Anterior cingulate cortex (tissue), 58 donors: ENCODE data around the gene MORN1.
A peak's percentile ranks its signal among the peaks of the same experiment; 100 is the strongest.

Experiments used
- DNase-seq, 58 donors: peaks; one replicate each; lab custom pipeline; 2025; lab: John Stamatoyannopoulos, UW

The MORN1 gene

GRCh38 chr1:2312515-2313301, 78.6 kb downstream of the MORN1 start:
- peak in 18 of 58 donors; percentile 17 to 65 (median 40) for DNase-seq

DNA sequence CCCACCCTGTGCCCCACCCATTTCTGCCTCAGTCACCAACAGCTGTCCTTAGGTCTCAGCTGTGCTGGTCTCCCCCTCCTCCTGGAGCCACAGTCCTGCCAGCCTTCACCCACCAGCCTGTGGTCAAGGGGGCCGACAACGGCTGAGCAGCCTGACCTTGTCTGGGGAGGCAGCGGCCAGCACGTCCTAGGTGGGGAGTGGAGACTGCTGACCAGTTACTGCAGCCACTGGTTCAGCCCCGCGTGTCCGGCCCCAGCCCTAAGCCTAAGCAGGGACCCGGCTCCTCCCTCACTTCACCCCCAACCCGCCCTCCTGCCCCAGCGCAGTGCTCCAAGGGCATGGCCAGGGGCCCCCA, 79.2 kb downstream of the MORN1 start:
- DNase-seq, result no peak

DNA sequence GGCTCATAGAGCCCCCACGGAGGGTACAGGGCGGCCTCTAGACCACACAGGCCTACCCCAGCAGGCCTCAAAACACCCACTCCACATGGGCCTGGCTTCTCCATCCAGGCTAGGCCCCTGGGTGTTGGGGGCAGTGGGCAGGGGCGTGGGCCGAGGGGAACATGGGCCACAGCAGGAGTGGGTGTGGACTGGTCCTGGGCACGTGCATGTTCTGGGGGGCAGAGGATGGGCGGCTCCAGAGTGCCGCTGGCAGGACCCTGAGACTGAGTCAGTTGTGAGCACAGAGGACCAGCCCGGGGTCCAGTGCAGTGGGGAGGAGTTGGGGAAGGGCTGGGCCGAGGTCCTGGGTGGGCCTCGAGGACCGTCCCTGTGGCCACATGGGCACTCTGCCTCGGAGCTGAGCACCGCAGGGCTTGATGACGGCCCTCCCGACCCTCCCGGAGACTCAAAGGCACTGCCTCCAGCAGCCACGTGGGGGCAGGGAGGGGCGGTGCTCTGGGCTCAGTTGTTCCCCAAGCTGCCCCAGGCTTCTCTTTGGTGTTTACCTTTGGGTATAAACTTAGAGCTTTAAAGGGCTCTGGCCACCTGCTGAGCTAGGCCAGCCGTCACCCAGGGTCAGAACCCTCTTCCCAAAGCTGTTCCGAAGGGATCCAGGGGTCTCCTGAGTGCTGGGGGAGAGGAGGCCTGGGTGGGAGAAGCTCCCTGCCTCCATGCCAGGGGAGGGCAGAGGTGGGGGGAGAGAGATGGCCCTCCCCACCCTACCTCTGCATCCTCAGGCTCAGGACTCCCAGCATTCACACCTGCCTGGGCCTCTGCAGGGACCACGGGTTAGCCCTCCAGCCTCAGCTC, 79.9 kb downstream of the MORN1 start:
- peak in 10 of 58 donors; percentile 11 to 52 (median 28) for DNase-seq

DNA sequence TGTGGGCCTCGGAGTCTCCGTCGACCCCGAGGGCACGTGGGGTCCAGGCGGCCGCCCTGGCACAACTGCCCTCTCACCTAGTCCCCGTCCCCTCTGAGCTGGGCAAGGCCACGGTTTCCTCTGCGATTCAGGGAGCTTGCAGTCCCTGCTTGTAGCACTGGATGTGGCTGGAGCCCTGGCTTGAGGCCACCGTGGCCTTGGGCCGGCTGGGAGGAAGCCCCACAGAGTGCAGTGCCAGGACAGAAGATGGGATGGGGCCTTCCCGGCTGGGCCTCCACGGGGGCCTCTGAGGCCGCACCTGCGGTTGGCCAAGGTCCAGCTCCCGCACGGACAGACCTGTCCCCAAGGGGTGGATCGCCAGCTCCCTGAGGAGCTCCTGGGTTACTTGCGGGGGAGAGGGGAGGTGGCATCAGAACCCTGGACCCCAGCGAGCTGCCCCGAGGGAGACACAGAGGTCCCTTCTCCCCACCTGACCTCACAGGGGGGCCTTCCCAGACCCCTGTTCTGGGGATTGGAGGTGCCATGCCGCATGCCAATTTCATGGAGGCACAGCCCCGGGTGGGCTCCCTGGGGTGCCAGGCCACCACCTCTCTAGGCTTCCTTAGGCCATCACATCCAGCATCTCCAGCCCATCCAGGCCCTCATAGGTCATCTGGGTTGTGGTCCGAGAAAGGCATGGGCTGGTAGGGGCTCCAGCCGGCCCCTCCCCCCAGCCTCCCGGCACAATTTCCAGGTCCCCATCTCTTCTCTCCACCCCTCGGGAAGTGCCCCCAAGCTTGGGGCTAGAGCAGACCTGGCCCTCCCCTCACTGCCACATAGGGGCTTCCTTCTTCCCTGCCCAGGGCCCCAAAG, 80.8 kb downstream of the MORN1 start:
- DNase-seq, result peak in 6 of 58 donors; percentile 13 to 45 (median 24)

DNA sequence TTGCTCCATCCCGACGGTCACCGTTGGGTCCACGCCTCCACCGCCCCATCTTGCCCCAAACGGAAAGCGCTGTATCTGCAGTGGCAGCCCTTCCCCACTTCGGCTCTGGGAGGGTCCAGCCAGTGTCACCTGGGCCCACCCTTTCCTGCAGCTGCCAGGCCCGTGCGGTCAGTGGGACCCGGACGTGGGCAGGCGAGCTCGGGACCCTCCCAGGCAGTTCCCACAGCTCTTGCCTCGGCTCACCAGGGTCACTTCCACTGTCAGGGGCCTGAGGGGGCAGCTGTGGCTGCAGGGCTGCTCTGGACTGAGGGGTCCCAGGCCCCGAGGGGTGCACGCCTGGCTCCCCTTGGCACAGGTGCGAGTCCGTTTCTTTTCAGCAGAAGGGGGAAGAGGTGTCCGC, 82.5 kb downstream of the MORN1 start:
- DNase-seq, result no peak

DNA sequence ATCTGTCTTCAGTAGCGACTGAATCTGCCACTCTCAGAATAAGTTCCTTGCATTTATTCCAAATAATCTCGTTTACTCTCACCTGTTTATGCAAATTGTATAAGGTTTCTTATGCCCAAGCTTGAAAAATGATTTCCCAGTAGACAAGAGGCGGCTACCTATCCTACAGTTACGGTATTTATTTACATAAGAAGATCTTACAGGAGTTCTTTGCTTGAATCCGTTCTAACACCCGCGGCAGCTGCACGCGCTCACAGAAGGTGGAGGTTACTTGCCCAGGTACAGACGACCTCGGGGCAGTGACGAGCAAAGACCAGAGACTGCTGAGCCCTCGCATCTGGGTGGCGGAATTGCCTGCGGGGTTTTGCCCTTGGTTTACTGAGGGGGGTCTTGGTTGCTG, 83.4 kb downstream of the MORN1 start:
- no peak for DNase-seq

GRCh38 chr1:2307064-2307605, 84.2 kb downstream of the MORN1 start:
- peak in 1 of 58 donors; percentile 47 for DNase-seq

DNA sequence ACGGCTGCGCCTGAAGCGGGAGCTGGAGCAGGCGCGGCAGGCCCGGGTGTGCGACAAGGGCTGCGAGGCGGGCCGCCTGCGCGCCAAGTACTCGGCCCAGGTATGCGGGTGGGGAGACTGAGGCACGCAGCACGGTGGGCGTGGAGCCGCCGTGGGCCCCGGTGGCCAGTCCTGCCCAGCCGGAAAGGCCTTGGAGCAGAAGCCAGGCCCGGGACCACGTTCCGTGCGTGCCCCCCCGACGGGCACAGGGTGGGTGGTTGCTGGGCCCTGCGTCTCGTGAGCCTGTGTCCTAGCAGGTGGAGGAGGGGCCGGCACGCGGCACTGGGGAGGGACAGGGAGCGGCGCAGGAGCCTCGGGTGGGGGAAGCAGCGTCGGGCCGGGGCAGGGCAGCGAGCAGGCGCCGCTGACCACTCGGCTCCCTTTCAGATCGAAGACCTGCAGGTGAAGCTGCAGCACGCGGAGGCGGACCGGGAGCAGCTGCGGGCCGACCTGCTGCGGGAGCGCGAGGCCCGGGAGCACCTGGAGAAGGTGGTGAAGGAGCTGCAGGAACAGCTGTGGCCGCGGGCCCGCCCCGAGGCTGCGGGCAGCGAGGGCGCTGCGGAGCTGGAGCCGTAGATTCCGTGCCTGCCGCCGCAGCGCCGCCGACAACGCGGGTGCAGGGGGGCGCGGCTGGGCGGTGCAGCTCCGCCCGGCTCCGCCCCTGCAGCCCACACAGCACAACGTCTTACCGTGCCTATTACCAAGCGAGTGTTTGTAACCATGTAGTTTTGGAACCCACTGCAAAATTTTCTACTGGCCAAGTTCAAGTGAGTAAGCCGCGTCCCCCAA, 85.0 kb downstream of the MORN1 start:
- peak in 1 of 58 donors; percentile 47 for DNase-seq

- peak in 38 of 58 donors; percentile 23 to 84 (median 59) for DNase-seq
Observed at GRCh38 chr1:2304921-2305681, 86.3 kb downstream of the MORN1 start.

DNA sequence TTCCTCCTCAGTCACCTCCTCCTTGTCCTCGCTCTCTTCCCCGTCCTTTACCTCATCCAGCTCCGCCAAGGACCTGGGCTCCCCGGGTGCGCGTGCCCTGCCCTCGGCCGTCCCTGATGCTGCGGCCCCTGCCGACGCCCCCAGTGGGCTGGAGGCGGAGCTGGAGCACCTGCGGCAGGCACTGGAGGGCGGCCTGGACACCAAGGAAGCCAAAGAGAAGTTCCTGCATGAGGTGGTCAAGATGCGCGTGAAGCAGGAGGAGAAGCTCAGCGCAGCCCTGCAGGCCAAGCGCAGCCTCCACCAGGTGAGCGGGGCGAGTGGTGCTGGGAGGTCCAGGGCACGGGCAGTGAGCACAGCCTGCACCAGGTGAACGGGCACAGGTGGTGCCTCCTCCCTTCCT, 87.1 kb downstream of the MORN1 start:
- no peak for DNase-seq

- no peak for DNase-seq
Observed at GRCh38 chr1:2303781-2304180, 87.6 kb downstream of the MORN1 start.

- DNase-seq, result no peak
Observed at GRCh38 chr1:2303016-2303775, 88.2 kb downstream of the MORN1 start.

DNA sequence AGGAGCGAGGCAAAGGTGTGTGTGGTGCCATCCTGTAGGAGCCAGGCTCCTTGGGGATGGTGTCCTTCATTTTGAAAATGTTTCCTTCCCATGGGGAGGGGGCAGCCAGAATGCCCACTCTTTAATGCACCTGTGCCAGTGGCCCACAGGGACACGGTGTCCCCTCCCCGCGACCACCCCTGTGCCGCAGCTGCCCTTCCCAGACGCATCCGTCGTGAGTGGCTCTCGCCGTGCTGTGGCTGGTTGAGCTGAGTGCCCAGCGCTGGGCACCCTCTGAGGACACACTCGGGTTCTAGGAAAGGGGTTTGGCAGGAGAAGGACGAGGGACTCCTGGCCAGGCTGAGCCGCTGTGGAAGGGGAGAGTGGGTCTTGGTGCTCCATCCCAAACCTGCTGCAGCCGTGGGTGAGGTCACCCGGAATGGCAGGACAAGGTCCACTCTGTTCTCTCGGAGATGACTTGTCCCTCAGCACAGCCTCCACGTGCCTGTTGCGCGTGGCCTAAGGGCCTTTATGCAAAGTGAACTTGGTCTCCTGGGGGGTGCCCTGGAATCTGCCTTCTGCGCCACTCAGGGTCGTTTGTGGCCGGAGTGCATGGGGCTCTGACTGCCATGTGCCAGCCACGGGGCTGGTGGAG, 88.9 kb downstream of the MORN1 start:
- no peak for DNase-seq

- DNase-seq, result no peak
Observed at GRCh38 chr1:2301607-2302291, 89.6 kb downstream of the MORN1 start.

GRCh38 chr1:2300851-2301606, 90.3 kb downstream of the MORN1 start:
- DNase-seq, result peak in 35 of 58 donors; percentile 21 to 69 (median 45)
